ENCODE measurements around the gene CACNA1H.
"Not testable (repeated sequence)": the region's sequence is repeated elsewhere in the genome, so short reads cannot be mapped to it uniquely, and the experiment has no call there.

Gene CACNA1H

DNA sequence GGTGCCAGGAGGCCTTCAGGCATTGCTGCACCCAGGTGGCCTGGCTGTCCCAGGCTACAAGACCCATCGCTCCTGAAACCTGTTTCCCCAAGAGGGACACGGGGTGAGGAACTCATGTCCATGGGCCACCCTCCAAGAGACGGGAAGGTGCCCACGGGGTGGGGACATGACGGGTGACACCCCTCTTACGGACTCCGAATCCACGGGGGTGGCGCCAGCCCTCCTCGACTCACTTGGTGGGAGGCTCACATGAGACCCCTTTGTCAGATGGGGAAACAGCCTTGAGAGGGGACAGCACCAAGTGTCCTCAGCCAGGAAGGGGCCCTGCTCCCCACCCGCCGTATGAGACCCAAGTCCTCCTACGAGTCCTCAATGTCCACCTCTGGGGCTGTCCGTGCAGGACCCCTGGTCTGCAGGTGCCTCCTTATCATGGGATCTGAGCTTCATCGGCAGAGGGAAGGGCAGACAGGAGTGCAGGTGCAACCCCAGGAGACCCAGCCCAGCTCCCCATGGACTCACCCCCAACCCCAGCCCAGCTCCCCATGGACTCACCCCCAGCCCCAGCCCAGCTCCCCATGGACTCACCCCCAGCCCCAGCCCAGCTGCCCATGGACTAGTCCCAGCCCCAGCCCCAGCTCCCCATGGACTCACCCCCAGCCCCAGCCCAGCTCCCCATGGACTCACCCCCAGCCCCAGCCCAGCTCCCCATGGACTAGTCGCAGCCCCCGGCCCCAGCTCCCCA, 77.7 kb downstream of the CACNA1H start:
- not testable (repeated sequence) for DNase-seq

DNA sequence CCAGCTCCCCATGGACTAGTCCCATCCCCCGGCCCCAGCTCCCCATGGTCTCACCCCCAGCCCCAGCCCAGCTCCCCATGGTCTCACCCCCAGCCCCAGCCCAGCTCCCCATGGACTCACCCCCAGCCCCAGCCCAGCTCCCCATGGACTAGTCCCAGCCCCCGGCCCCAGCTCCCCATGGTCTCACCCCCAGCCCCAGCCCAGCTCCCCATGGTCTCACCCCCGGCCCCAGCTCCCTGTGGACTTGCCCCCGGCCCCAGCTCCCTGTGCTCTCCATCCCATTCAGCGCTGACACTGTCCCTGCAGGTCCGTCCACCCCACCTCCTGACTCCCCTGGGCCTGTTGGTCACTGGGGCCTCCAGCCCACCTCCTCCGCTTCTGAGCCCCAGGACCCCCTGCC, 78.4 kb downstream of the CACNA1H start:
- DNase-seq = not testable (repeated sequence)

DNA sequence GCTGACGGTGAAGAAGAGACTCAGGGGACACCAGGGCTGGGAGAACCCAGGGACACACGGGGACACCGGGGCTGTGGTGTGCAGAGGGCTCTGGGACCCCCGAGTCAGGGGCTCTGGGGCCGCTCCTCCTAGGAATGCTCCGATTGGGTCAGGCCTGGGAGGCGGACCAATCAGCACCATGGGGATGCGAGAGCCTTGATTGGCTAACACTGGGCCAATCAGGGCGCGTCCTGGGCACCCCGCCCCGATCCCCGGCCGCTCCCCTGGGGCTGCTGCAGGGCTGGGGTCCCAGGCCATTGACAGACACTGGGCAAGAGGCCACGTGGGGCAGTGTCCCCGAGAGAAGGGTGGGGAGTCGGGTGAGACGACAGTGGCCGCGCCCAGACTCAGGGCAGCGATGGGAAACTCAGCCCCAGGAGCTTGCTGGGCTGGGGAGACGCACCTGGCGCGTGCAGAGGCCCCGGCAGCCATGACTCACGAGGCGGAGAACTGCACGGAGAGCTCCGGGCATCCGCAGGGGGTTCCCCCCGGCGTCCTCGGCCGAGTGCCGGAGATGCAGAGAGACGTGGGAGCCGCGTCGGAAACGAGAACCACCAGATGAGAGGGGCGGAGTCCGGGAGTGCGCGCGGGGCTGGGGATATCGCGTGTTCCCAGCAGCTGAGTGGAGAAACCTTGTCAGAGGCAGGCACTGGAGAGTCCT, 79.3 kb downstream of the CACNA1H start:
- DNase-seq = not testable (repeated sequence)

DNA sequence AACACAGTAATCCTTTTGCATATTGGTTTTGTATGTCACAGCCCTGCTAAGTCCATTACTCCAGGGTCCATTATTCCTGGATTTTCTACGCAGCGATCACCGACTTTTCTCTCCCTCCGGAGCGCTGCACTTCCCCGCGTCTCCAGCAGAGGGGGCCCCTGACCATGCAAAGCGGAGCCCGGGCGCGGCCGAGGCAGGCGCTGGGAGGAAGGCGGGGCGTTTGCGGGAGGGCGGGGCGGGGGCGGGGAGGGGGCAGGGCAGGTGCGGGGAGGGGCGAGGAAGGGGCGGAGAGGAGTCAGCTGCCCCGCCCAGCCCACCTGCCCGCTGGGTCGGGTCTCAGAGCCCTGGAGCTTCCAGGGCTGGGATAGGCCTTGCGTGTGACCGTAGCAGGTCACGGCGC, 83.8 kb downstream of the CACNA1H start:
- DNase-seq = not testable (repeated sequence)

DNA sequence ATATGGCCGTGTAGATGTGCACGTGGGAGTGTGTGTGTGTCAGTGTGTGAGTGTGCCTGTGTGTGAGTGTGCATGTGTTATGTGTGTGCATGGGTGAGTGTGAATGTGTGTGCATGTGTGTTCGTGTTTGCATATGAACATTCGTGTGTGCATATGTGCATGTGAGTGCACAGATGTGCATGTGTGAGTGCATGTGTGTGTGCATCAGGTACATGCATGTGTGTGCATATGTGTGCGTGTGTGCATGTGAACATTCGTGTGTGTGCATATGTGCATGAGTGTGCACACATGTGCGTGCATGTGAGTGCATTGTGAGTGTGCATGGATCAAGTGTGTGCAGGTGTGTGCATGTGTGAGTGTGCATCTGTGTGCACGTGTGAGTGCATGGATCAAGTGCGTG, 85.1 kb downstream of the CACNA1H start:
- DNase-seq = no peak

DNA sequence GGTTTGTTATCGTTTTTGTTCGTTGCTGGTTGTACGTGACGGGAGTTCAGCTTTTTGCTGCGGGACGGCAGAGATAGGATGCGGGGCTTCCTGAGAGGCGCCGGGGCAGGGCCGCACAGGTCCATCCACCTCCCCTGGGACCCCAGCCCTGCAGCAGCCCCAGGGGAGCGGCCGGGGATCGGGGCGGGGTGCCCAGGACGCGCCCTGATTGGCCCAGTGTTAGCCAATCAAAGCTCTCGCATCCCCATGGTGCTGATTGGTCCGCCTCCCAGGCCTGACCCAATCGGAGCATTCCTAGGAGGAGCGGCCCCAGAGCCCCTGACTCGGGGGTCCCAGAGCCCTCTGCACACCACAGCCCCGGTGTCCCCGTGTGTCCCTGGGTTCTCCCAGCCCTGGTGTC, 86.0 kb downstream of the CACNA1H start:
- not testable (repeated sequence) for DNase-seq

DNA sequence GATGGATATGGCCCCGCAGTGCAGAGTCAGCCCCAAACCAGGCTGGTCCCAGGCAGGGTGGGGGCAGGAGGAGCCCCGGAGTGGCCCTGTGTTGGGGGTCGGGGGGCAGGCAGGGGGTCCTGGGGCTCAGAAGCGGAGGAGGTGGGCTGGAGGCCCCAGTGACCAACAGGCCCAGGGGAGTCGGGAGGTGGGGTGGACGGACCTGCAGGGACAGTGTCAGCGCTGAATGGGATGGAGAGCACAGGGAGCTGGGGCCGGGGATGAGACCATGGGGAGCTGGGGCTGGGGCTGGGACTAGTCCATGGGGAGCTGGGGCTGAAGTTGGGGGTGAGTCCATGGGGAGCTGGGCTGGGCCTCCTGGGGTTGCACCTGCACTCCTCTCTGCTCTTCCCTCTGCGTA, 86.7 kb downstream of the CACNA1H start:
- DNase-seq = not testable (repeated sequence)

DNA sequence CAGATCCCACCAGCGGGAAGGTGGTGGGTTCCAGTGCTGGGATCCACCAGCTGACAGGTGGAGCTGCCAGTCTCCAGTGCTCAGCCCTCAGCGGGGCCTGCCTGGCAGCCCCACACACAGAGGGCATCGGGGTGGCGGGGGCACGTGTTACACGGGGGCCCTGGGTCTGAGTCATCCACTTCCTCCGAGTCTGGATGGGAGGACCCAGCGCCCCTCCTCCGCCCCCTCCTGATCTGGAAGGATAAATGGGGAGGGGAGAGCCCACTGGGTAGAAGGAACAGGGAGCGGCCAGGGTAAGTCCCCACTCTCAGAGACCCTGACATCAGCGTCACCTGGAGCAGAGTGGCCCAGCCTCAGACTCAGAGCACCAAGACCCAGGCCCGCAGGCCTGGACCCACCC, 87.5 kb downstream of the CACNA1H start, which contains the start of gene TPSAB1:
TPSAB1 (plus strand) TSS at position 270 of the 400 bp plus-strand sequence. CDS start 234 bp downstream, outside the sequence.
- not testable (repeated sequence) for DNase-seq

DNA sequence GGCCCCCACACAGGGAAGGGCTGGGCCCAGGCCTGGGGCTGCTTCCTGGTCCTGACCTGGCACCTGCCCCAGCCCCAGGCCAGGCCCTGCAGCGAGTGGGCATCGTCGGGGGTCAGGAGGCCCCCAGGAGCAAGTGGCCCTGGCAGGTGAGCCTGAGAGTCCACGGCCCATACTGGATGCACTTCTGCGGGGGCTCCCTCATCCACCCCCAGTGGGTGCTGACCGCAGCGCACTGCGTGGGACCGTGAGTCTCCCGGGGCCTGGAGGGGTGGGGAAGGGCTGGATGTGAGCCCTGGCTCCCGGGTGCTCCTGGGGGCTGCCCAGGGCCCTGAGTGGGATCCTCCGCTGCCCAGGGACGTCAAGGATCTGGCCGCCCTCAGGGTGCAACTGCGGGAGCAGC, 88.2 kb downstream of the CACNA1H start:
- not testable (repeated sequence) for DNase-seq

DNA sequence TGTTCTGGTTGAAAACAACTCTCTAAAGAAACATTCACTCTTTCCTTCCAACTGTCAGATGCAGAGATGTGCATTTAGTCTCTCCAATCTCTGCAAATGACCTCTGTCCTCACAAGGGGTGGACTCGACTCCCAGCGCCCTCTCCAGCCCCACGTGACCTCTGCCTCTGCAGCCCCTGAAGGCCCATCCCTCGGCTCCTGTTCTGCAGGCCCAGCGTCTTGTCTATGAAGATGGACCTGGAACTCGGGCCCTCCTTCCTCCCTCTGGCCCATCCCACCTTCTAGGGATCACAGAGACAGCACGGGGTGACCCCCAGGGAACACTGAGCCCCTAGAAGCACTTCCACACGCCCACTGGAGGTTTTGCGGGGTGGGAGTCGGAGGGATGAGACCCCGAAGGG, 90.5 kb downstream of the CACNA1H start:
- not testable (repeated sequence) for DNase-seq

DNA sequence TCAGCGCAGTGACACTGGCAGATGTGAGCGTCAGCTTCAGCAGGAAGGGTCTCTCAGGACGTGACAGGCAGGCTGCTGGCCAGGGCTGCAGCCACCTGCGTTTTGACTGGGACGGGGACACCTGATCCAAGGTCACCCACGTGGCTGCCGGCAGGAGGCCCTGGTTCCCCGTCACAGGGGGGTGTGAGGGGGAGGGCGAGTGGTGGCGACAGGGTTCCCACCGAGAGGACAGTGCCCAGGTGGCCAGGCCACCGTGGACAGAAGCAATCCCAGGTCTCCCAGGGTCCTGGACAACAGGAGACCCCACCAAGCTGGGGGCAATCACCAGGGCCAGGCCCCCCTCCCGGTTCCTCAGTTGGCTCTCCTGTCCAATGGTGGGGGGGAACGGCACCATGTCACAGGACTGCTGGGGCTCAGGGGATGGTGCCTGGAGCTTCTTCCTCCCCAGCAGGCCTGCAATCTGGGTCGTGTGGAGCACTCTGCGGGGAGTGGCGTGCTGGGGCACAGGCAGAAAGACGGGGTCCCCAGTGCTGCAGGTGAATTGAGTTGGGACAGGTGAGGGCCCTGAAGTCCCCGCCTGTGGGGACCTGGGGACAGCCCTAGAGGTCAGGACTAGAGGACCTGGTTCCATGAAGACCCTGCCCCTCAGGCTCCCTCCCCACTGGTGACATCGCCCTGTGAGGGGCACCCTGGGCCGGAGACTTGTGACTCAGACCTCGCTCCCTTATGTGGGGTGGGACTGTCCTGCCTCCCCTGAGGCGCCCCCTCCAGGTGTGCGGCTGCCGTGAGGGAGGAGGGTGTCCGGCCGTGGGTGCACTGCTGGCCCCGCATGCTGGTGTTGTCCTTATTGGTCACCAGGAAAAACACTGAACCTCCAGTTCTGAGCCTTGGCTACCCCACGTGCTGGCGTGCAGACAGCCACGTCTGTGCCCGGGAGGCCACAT, 91.3 kb downstream of the CACNA1H start:
- not testable (repeated sequence) for DNase-seq

DNA sequence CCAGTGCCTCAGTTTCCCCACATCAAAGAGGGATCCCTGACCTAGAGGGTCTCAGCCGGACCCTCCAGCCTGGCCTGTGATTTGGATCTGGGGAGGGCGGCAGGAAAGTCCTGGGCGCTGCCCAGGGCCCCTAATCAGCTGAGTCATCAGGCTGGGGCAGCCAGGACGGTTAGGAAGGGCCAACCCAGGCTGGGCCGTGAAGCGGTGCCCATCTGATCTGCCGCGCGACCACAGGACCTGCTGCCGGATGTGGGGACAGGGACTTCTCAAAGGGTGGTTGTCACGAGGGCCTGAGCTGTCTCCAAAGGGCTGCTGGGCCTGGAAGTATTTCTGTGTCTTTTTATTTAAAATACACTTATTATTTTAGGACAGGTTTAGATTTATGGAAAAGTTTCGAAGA, 92.0 kb downstream of the CACNA1H start:
- DNase-seq = no peak

DNA sequence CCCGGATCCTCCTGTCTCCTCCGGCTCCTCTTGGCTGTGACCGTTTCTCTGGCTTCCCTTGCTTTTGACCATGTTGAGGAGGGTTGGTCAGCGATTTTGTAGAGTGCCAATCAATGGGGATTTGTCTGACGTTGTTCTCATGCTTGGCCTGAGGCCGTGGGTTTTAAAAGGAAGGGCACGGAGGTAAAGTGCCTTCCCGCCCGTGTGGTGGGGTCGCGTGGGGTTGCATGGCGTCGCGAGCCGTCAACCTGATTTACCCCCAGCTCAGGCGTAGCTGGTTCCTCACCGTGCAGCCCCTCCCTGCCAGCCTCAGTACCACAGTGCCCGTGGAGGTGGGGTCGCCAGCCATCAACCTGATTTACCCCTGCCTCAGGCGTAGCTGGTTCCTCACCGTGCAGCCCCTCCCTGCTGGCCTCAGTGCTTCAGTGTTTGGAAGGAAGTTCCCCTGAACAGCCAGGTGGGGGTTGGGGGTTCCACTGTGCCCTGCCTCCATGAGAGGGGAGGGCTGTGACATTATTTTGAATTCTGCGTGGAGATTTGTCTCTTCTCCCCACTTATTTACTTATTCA, 92.6 kb downstream of the CACNA1H start:
- DNase-seq = no peak

DNA sequence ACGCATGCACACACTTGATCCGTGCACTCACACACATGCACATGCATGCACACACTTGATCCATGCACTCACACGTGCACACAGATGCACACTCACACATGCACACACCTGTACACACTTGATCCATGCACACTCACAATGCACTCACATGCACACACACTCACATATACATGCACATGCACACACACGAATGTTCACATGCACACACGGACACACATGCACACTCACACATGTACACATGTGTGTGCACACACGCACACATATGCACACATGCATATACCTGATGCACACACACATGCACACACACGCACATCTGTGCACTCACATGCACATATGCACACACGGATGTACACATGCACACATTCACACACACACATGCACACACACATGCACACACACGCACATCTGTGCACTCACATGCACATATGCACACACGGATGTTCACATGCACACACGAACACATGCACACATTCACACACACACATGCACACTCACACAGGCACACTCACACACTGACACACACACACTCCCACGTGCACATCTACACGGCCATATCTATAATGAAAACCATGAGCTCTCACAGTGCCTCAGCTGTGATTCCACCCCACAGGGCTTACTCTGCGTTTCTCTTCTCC, 95.1 kb downstream of the CACNA1H start:
- not testable (repeated sequence) for DNase-seq

DNA sequence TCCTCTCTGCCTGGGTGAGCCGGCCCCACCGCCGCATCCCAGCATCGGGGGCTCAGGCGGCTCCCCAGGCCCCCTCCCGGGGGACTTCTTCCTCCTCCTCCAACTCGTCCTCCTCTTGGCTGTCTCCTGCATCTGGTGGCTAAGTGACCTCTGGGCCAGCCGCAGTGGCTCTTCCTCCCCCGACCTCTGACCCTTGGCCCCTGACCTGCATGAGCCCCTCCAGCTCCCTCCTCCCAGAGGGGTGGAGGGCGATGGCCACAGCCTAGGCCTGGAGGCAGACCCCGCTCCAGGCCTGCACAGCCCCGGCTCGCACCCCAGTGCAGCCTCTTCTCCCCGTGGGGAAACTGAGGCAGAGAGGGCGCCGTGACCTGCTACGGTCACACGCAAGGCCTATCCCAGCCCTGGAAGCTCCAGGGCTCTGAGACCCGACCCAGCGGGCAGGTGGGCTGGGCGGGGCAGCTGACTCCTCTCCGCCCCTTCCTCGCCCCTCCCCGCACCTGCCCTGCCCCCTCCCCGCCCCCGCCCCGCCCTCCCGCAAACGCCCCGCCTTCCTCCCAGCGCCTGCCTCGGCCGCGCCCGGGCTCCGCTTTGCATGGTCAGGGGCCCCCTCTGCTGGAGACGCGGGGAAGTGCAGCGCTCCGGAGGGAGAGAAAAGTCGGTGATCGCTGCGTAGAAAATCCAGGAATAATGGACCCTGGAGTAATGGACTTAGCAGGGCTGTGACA, 96.3 kb downstream of the CACNA1H start:
- not testable (repeated sequence) for DNase-seq

DNA sequence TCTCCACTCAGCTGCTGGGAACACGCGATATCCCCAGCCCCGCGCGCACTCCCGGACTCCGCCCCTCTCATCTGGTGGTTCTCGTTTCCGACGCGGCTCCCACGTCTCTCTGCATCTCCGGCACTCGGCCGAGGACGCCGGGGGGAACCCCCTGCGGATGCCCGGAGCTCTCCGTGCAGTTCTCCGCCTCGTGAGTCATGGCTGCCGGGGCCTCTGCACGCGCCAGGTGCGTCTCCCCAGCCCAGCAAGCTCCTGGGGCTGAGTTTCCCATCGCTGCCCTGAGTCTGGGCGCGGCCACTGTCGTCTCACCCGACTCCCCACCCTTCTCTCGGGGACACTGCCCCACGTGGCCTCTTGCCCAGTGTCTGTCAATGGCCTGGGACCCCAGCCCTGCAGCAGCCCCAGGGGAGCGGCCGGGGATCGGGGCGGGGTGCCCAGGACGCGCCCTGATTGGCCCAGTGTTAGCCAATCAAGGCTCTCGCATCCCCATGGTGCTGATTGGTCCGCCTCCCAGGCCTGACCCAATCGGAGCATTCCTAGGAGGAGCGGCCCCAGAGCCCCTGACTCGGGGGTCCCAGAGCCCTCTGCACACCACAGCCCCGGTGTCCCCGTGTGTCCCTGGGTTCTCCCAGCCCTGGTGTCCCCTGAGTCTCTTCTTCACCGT, 100.9 kb downstream of the CACNA1H start:
- not testable (repeated sequence) for DNase-seq

DNA sequence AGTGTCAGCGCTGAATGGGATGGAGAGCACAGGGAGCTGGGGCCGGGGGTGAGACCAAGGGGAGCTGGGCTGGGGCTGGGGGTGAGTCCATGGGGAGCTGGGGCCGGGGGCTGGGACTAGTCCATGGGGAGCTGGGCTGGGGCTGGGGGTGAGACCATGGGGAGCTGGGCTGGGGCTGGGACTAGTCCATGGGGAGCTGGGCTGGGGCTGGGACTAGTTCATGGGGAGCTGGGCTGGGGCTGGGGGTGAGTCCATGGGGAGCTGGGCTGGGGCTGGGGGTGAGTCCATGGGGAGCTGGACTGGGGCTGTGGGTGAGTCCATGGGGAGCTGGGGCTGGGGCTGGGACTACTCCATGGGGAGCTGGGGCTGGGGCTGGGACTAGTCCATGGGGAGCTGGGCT, 101.9 kb downstream of the CACNA1H start:
- DNase-seq = not testable (repeated sequence)

DNA sequence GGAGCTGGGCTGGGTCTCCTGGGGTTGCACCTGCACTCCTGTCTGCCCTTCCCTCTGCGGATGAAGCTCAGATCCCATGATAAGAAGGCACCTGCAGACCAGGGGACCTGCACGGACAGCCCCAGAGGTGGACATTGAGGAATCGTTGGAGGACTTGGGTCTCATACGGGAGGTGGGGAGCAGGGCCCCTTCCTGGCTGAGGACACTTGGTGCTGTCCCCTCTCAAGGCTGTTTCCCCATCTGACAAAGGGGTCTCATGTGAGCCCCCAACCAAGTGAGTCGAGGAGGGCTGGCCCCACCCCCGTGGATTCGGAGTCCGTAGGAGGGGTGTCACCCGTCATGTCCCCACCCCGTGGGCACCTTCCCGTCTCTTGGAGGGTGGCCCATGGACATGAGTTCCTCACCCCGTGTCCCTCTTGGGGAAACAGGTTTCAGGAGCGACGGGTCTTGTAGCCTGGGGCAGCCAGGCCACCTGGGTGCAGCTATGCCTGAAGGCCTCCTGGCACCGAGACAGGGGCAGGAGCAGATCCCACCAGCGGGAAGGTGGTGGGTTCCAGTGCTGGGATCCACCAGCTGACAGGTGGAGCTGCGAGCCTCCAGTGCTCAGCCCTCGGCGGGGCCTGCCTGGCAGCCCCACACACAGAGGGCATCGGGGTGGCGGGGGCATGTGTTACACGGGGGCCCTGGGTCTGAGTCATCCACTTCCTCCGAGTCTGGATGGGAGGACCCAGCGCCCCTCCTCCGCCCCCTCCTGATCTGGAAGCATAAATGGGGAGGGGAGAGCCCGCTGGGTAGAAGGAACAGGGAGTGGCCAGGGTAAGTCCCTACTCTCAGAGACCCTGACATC, 102.6 kb downstream of the CACNA1H start, which contains the start of gene TPSD1:
TPSD1 (plus strand) TSS at position 794 of the 847 bp plus-strand sequence. CDS start 212 bp downstream, outside the sequence.
- DNase-seq = not testable (repeated sequence)

DNA sequence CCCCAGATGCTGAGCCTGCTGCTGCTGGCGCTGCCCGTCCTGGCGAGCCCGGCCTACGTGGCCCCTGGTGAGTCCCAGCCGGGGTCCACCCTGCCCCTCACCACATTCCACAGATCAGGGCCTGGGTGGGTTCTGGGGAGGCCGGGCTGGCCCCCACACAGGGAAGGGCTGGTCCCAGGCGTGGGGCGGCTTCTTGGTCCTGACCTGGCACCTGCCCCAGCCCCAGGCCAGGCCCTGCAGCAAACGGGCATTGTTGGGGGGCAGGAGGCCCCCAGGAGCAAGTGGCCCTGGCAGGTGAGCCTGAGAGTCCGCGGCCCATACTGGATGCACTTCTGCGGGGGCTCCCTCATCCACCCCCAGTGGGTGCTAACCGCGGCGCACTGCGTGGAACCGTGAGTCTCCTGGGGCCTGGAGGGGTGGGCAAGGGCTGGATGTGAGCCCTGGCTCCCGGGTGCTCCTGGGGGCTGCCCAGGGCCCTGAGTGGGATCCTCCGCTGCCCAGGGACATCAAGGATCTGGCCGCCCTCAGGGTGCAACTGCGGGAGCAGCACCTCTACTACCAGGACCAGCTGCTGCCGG, 103.5 kb downstream of the CACNA1H start:
- not testable (repeated sequence) for DNase-seq
